ENCODE results near the gene WEE1. TPM values are rescaled to one million over a fixed set of nuclear protein-coding genes. Genes with fewer than 3 reads are reported as not detected.

Gene WEE1
- total and polyA plus RNA-seq, 7 donors, result 4.2 to 58.6 (median 8.2) TPM

GRCh38 chr11:9530901-9531625 is 42.4 kb upstream of the WEE1 start:
- Histone ChIP-seq H3K4me1 (no peaks in the 10 kb centered on the region), H3K27ac (no peak overlapping the region), H3K36me3 (ENCODE audit: insufficient read depth in 1 of 2, low read depth in 1 of 2) (peaks cover 0 to 30% of the 10 kb centered on the region in 2 donors), H3K9me3 (no peaks in the 10 kb centered on the region), H3K27me3 (ENCODE audit: insufficient read depth in 3 of 3, low read length in 2 of 3) (no peaks in the 10 kb centered on the region), H3K4me3 (no peak overlapping the region)
- DNase-seq (no peak), ATAC-seq (no peak)
- intact Hi-C loops (cut with DNase I), result loop anchor here in 1 of 2 donors (10.0 kb wide), 2 partner anchors 84 to 214 kb away; no protein-coding TSS in a partner anchor
- no peak for TF ChIP-seq CTCF (IDR thresholded peaks at IDR 0.05)
- WGBS, 3 donors, result 87 to 95% (median 93%) methylated on average over 8 of the region's 8 CpGs

GRCh38 chr11:9533058-9533457 is 40.4 kb upstream of the WEE1 start:
- ATAC-seq (no peak), DNase-seq (no peak)
- TF ChIP-seq CTCF (IDR thresholded peaks at IDR 0.05), result no peak
- no peaks in the 10 kb centered on the region for H3K27me3 ChIP-seq (ENCODE audit: insufficient read depth in 3 of 3, low read length in 2 of 3)
- intact Hi-C loops (cut with DNase I), result loop anchor here in 1 of 2 donors (10.0 kb wide), 2 partner anchors 82 to 212 kb away; no protein-coding TSS in a partner anchor
- H3K4me1 ChIP-seq, result no peaks in the 10 kb centered on the region
- no peak overlapping the region for H3K4me3 ChIP-seq
- H3K27ac ChIP-seq, result no peak overlapping the region
- H3K36me3 ChIP-seq (ENCODE audit: insufficient read depth in 1 of 2, low read depth in 1 of 2), result peaks cover 0 to 10% of the 10 kb centered on the region in 2 donors
- 67 to 88% (median 67%) methylated on average over 9 of the region's 9 CpGs for WGBS, 3 donors
- no peaks in the 10 kb centered on the region for H3K9me3 ChIP-seq

GRCh38 chr11:9533736-9534473 is 39.6 kb upstream of the WEE1 start:
- Histone ChIP-seq H3K27ac (no peak overlapping the region), H3K36me3 (ENCODE audit: insufficient read depth in 1 of 2, low read depth in 1 of 2) (peaks cover 0 to 4% of the 10 kb centered on the region in 2 donors), H3K4me1 (no peaks in the 10 kb centered on the region), H3K27me3 (ENCODE audit: insufficient read depth in 3 of 3, low read length in 2 of 3) (no peaks in the 10 kb centered on the region), H3K9me3 (no peaks in the 10 kb centered on the region), H3K4me3 (no peak overlapping the region)
- 65 to 78% (median 68%) methylated on average over 5 of the region's 5 CpGs for WGBS, 3 donors
- ATAC-seq, result no peak
- intact Hi-C loops (cut with DNase I), result loop anchor here in 1 of 2 donors (10.0 kb wide), 2 partner anchors 81 to 211 kb away; no protein-coding TSS in a partner anchor
- no peak for TF ChIP-seq CTCF (IDR thresholded peaks at IDR 0.05)
- no peak for DNase-seq

- Histone ChIP-seq H3K4me1 (no peaks in the 10 kb centered on the region), H3K4me3 (no peak overlapping the region), H3K36me3 (ENCODE audit: insufficient read depth in 1 of 2, low read depth in 1 of 2) (peaks cover 0 to 4% of the 10 kb centered on the region in 2 donors), H3K27ac (peak overlapping the region; percentile 23), H3K27me3 (ENCODE audit: insufficient read depth in 3 of 3, low read length in 2 of 3) (no peaks in the 10 kb centered on the region), H3K9me3 (no peaks in the 10 kb centered on the region)
- ATAC-seq (peak; percentile 77 to 90 (median 88)), DNase-seq (peak; percentile 83 to 89)
- TF ChIP-seq CTCF (IDR thresholded peaks at IDR 0.05), result peak; percentile 70
- 61 to 73% (median 64%) methylated on average over 6 of the region's 6 CpGs for WGBS, 3 donors
- intact Hi-C loops (cut with DNase I), result loop anchor here in 1 of 2 donors (10.0 kb wide), 2 partner anchors 80 to 210 kb away; no protein-coding TSS in a partner anchor
These were observed 38.2 kb upstream of the WEE1 start for GRCh38 chr11:9535189-9535781.
